ENCODE data around the gene SHKBP1.
"Not testable (repeated sequence)": the region's sequence is repeated elsewhere in the genome, so short reads cannot be mapped to it uniquely, and the experiment has no call there.

The SHKBP1 gene

DNA sequence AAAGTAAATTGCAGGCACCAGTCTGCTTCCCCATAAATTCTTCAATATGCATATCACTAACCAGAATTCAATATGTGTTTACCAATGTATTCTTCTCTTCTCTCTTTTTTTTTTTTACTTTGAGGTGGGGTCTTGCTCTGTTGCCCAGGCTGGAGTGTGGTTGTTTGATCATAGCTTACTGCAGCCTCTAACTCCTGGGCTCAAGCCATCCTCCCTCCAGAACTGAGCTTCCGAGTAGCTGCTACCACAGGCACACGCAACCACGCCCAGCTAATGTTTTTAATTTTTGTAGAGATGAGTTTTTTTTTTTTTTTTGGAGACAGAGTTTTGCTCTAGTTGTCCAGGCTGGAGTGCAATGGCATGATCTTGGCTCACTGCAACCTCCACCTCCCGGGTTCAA lies 41.3 kb downstream of the SHKBP1 start:
- DNase-seq (ENCODE audit: low spot score) = no peak

DNA sequence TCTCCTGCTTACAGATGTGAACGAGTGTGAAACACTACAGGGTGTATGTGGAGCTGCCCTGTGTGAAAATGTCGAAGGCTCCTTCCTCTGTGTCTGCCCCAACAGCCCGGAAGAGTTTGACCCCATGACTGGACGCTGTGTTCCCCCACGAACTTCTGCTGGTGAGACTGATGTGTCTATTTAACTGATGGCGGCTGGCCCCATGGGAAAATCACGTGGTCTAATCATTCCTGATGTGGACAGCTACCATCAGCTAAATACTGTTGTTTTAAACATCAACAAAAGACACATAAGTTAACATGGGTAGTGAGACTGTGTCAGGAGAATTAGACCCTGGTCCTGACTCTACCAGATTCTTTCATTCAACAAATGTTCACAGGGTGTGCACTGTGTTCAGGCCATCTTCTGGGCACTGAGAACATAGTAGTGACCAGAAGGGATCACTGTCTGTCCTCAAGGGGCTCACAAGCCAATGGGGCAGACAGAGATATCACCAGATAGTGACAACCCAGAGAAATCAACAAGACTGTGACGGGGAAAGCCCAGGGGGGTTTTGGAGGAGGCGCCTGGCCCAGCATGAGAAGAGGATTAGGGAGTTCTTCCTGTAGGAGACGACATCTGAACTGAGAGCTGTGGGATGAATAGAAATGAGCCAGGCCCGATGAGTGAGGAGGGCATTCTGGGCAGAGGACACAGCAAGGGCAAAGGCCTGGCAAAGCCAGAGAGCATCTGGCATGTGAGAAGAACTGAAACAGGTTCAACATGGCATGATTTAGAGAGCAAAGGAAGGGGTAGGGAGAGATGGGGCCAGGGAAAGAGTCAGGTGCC lies 42.9 kb downstream of the SHKBP1 start:
- DNase-seq (ENCODE audit: low spot score) = no peak

DNA sequence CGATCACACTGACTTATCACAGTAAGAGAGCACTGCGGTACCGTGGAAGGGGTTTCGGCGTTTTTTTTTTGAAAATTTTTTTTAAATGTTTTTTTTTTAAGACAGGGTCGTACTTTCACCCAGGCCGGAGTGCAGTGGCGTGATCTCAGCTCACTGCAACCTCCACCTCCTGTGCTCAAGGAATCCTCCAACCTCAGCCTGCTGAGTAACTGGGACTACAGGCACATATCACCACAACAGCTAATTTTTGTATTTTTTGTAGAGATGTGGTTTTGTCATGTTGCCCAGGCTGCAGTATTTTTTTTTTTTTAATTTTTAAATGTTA lies 43.5 kb downstream of the SHKBP1 start:
- DNase-seq (ENCODE audit: low spot score) = no peak

DNA sequence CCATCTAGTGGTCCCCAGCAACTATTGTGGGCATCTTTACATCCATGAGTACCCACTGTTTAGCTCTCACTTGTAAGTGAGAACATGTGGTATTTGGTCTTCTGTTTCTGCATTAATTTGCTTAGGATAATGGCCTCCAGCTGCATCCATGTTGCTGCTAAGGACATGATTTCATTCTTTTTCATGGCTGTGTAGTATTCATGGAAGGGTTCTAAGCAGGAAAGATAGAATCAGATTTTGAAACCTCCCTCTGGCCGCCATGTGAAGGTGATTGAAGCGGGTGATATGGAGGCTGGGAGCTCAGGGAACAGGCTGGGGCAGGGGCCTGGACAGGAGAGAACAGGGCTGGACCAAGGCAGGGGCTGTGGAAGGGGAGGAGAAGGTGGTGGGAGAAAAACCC lies 44.6 kb downstream of the SHKBP1 start:
- DNase-seq (ENCODE audit: low spot score) = no peak

DNA sequence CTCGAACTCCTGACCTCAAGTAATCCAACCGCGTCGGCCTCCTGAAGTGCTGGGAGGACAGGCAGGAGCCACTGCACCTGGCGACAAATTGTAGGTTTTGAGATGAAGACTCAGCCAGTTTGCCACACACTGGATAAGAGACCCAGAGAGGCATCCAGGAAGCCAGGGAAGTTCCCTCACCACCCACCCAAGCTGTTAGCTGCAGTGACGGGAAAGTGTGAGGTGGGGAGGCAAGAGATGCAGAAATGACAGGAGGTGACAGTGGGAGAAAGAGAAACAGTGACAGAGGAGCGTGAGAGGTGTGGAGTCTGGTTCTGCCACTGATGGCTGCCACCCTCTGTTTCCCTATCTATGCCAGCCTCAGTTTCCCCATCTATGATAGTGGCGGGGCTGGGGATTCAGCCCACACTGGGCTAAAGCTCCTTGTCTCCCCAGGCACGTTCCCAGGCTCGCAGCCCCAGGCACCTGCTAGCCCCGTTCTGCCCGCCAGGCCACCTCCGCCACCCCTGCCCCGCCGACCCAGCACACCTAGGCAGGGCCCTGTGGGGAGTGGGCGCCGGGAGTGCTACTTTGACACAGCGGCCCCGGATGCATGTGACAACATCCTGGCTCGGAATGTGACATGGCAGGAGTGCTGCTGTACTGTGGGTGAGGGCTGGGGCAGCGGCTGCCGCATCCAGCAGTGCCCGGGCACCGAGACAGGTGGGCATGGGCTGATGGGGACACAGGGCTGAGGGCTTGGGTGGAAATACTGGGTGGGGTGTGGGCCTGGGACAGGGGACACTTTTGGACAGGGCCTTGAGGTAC lies 45.5 kb downstream of the SHKBP1 start:
- no peak for DNase-seq (ENCODE audit: low spot score)

DNA sequence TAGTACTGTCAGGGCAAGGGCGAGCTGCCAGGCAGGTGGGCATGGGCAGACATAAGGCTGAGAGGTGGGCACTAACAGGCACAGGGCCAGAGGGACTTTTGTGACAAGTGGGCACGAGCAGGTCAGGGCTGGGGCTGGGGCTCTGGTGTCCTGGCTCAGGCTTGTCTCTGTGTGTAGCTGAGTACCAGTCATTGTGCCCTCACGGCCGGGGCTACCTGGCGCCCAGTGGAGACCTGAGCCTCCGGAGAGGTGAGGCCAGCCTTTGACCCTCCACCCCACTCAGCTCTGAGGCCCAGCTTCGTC lies 46.1 kb downstream of the SHKBP1 start:
- DNase-seq (ENCODE audit: low spot score) = no peak

DNA sequence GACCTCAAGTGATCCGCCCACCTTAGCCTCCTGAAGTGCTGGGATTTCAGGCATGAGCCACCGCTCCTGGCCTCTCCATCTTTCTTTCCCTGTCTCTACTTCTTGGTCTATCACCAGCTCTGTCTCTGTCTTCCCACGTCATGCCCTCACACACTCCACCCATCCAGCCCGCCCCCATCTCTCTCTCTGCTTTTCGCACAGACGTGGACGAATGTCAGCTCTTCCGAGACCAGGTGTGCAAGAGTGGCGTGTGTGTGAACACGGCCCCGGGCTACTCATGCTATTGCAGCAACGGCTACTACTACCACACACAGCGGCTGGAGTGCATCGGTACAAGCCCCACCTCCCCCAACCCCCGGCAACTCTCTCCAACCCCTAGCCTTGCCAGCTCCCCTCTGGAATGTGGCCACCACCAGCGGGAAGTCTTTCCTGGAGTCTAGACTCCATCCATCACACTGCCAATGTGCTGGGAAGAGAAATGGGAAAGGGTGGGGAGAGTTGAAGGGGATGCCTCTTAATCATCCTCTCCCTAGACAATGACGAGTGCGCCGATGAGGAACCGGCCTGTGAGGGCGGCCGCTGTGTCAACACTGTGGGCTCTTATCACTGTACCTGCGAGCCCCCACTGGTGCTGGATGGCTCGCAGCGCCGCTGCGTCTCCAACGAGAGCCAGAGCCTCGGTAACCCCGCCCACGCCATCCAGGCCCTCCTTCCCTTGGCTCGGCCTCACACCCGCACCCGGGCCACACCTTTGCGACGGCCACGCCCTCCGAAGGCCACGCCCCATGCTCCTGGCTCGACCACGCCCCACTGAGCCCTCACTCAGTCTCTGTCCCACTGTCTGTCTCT lies 47.0 kb downstream of the SHKBP1 start:
- DNase-seq (ENCODE audit: low spot score) = no peak

DNA sequence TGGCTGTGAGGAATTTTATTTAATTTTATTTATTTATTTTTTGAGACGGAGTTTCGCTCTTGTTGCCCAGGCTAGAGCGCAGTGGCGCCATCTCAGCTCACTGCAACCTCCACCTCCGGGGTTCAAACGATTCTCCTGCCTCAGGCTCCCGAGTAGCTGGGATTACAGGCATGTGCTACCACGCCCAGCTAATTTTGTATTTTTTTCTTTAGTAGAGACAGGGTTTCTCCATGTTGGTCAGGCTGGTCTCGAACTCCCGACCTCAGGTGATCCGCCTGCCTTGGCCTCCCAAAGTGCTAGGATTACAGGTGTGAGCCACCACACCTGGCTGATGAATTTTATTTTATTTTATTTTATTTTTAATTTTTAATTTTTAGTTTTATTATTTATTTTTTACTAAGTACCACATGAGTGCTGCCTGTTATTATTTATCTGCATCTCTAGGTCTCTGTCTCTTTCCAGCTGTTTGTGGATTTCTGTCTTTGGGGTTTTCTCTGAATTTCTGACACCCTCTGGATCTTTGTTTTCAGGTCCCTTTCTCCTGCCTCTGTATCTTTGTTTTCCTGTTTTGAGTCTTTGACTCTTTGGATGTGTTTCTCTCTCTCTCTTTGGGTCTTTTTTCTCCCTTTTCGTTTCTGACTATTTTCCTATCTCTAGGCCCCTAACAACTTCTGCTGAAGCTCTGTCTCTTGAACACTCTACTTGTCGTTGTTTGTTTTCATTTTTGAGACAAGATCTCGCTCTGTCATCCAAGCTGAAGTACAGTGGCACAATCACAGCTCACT lies 47.9 kb downstream of the SHKBP1 start:
- not testable (repeated sequence) for DNase-seq (ENCODE audit: low spot score)

DNA sequence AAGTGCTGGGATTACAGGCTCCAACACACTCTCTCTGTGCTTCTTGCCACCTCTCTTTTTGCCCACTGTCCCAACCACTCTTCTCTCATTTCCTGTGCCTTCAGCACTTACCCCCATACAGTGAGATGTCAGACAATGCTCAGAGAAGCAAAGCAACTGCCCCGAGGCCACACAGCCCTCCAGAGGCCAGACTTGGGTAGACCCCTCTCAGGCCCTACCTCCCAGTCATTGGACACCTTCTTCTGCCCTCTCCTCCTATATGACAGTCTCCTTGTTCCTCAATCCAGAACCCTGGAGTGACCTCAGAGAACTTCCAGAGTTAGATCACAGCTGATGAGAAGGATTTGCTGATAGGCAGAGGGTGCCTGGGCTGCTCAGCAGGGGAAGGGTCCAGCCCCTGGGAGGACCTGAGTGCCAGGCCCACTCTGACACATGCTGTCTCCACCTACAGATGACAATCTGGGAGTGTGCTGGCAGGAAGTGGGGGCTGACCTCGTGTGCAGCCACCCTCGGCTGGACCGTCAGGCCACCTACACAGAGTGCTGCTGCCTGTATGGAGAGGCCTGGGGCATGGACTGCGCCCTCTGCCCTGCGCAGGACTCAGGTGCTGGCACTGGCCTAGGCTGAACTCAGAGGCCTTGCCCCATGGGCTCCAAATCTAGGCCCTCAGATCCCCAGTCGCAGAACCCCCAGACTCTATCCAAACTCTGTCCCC lies 48.9 kb downstream of the SHKBP1 start:
- DNase-seq (ENCODE audit: low spot score) = no peak

DNA sequence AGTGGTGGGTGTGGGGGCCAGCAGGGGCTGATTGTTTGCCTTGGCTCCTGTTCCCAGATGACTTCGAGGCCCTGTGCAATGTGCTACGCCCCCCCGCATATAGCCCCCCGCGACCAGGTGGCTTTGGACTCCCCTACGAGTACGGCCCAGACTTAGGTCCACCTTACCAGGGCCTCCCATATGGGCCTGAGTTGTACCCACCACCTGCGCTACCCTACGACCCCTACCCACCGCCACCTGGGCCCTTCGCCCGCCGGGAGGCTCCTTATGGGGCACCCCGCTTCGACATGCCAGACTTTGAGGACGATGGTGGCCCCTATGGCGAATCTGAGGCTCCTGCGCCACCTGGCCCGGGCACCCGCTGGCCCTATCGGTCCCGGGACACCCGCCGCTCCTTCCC lies 50.2 kb downstream of the SHKBP1 start:
- no peak for DNase-seq (ENCODE audit: low spot score)

DNA sequence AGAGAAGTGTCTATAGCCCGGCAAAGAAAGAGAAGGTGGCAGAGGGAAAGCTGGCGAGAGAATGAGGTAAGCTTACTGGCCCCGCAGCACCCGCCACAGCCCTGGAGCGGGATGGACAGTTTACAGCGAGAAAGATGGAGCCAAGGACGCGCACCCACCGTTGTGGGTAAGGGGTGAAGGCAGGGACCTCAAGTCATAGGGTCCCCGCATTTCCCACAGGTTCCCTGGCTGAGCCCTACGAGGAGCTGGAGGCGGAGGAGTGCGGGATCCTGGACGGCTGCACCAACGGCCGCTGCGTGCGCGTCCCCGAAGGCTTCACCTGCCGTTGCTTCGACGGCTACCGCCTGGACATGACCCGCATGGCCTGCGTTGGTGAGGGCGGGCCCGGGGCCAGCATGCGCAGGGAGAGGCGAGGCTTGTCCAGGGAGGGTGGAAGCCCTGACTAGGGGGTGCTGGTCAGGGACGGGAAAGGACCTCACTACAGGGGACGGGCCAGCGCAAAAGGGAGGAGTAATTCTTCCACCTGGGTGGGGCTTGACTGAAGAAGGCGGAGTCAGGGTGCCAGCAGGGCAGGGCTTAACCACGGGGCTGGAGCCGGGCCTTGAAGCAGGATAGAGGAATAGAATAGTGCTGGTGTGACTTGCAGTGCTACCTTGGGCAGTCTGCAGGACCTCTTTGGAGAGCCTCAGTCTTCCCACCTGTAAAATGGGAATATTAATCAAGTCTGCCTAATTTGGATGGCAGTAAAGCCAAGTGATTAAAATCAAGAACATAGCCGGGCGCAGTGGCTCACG lies 51.0 kb downstream of the SHKBP1 start:
- no peak for DNase-seq (ENCODE audit: low spot score)

DNA sequence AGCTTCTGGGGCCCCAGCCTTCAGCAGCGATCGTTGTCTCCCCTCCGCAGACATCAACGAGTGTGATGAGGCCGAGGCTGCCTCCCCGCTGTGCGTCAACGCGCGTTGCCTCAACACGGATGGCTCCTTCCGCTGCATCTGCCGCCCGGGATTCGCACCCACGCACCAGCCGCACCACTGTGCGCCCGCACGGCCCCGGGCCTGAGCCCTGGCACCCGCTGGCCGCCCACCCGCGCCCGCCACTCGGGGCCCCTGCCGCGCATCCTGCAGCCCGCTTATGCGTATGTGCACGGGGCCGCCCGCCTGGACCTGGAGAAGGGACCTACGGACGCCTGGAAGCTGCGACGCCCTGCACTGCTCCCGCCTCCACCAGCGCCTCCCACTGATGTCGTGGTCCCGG lies 52.7 kb downstream of the SHKBP1 start:
- DNase-seq (ENCODE audit: low spot score) = no peak

DNA sequence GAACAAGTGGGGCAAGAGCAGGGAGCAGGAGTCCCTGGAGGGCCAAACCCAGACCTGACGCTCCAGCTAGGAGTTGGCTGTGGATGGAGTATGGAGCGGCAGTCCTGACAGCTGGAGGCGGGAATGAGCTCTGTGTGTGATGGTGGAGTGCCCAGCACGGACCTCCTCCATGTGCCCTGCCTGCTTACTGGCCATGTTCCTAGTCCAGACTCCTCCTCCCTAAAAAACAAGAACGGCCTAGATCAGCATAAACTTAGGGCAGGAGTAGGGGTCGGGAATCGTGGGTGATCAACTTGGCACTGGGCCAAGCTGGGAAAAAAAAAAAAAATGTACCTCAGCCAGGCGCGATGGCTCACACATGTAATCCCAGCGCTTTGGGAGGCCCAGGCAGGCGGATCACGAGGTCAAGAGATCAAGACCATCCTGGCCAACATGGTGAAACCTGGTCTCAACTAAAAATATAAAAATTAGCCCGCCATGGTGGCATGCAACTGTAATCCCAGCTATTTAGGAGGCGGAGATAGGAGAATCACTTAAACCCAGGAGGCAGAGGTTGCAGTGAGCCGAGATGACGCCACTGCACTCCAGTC lies 54.0 kb downstream of the SHKBP1 start:
- no peak for DNase-seq (ENCODE audit: low spot score)

DNA sequence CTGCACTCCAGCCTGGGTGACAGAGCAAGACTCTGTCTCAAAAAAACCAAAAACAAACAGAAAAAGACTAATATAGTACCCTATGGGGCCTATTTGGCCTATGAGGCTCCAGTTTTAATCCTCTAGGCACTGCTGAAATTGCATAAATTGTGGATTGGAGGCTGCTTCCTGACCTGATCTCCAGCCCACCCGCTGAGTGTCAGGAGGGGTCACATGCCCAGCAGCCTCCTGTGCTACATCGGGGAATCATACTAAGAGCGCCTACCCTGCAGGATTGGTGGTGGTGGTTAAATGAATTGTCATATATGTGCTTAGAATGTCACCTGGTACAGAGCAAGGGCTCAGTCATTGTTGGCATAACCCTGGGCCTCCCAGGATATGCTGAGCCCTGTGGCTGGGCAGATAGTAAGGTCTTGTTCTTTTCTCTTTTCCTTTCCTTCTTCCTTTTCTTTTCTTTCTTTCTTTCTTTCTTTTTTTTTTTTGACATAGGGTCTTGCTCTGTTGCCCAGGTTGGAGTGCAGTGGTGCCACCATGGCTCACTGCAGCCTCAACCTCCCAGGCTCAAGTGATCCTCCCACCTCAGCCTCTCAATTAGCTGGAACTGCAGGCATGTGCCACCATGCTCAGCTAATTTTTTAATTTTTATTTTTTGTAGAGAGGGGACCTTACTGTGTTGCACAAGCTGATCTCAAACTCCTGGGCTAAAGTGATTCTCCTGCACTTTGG lies 55.8 kb downstream of the SHKBP1 start:
- DNase-seq (ENCODE audit: low spot score) = no peak

DNA sequence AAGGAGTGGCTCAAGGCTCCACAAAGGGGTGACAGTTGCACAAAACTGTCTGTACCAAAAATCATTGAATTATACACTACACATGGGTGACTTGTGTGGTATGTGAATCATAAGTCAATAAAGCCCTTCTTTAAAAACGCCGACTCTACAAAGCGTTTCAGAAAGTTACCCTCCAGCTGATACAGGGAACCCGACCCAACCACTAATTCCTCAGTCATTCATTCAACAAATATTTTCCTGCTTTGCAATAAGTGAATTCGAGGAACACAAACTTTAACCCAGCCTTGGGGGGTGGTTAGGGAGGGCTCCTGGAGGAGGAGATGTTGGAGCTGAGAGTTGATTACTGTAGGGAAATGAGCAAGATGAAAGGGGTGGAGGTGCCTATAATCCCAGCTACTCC lies 56.5 kb downstream of the SHKBP1 start:
- DNase-seq (ENCODE audit: low spot score) = no peak

DNA sequence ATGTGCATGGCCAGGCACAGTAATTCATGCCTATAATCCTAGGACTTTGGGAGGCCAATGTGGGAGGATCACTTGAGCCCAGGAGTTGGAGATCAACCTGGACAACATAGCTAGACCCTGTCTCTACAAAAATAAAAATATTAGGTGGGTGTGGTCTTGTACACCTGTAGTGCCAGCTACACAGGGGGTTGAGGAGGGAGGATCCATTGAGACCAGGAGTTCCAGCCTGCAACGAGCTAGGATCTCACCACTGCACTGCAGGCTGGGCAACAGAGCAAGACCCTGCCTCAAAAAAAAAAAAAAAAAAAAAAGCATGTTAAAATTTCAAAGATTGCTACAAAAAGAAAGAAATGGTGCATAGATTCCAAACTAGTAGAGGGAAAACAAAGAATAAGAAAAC lies 61.7 kb downstream of the SHKBP1 start:
- no peak for DNase-seq (ENCODE audit: low spot score)

DNA sequence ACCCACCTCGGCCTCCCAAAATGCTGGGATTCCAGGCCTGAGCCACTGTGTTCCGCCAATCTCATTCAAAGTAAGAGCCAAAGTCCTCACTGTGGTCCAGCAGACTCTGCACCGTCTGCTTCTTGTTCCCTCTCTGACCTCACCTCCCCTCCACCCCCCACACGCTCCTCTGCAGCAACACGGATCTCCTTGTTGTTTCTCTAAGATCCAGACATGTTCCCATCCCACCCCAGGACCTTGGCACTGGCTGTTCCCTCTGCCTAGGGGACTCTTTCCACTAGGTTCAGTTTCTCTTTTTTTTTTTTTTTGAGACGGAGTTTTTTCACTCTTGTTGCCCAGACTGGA lies 62.9 kb downstream of the SHKBP1 start:
- DNase-seq (ENCODE audit: low spot score) = no peak

DNA sequence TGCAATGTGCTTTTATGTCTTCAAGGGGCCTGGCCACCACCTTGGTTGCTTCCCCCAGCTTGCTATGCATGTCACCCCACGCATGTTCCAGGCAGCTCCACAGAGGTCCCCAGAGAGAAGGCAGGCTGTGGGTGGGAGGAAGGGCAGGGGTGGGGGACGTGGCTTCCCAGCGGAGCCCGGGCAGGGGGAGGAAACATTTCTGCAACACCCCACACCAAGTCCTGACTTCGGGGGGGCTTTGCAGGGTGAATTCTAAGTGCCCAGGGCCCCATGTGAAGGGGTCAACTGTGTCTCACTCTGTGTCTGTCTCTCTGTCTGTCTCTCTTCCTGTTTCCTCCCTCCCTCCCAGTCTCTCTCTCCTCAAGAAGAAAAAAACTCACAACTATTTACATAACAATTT lies 64.1 kb downstream of the SHKBP1 start:
- no peak for DNase-seq (ENCODE audit: low spot score)
